Endometrial microvascular endothelial cells (primary cell): ENCODE results near the gene LMTK3. TPM values are rescaled to one million over a fixed set of nuclear protein-coding genes. Genes with fewer than 3 reads are reported as not detected.

Experiments used
- in situ Hi-C: cut with HindIII; loops from 2 replicates; pipeline ENCODE4 v1.10.0; 2017; ENCODE audit warnings: low sequenced_read_pairs, low pct_unique_long_range_greater_than_20kb; ENCODE audit errors: inconsistent ontology term
- total RNA-seq: library from RNA; depleted of rRNA; stranded (reverse); fragments of >200 nt; gene quantifications from one replicate; pipeline ENCODE4 v1.2.3, GENCODE V29; 2015; ENCODE audit errors: inconsistent ontology term

Gene LMTK3
- total RNA-seq, 1 donor from 2014 or later = not detected

- in situ Hi-C loops = no loop called here
Measured at GRCh38 chr19:48441360-48442050, 70.1 kb downstream of the LMTK3 start.

GRCh38 chr19:48436586-48436985, 75.0 kb downstream of the LMTK3 start:
- in situ Hi-C loops = no loop called here

Other genes with a start within 250 kb of the LMTK3 start
- gene ZNF114, start 241.8 kb downstream of the LMTK3 start, total RNA-seq = 0.28 TPM
- 90.4 TPM for gene EMP3, start 186.3 kb downstream of the LMTK3 start, total RNA-seq
- gene TMEM143, start 147.9 kb downstream of the LMTK3 start, total RNA-seq = 8.9 TPM
- not detected for gene SYNGR4, start 147.5 kb downstream of the LMTK3 start, total RNA-seq
- gene KDELR1, start 120.3 kb downstream of the LMTK3 start, total RNA-seq = 151 TPM
- 0.28 TPM for gene GRIN2D, start 118.2 kb downstream of the LMTK3 start, total RNA-seq
- 84.6 TPM for gene GRWD1, start 65.9 kb downstream of the LMTK3 start, total RNA-seq
- gene KCNJ14, start 56.3 kb downstream of the LMTK3 start, total RNA-seq = 0.84 TPM
- 19.0 TPM for gene CYTH2, start 42.5 kb downstream of the LMTK3 start, total RNA-seq
- not detected for gene SULT2B1, start 40.3 kb upstream of the LMTK3 start, total RNA-seq
- not detected for gene SPACA4, start 94.9 kb upstream of the LMTK3 start, total RNA-seq
- gene FAM83E, start 103.2 kb upstream of the LMTK3 start, total RNA-seq = not detected
- gene RPL18, start 107.3 kb upstream of the LMTK3 start, total RNA-seq = 2,158 TPM
- 7.8 TPM for gene SPHK2, start 107.7 kb upstream of the LMTK3 start, total RNA-seq
- gene DBP, start 125.5 kb upstream of the LMTK3 start, total RNA-seq = 0.46 TPM
- 0.28 TPM for gene CA11, start 134.4 kb upstream of the LMTK3 start, total RNA-seq
- gene NTN5, start 161.2 kb upstream of the LMTK3 start, total RNA-seq = not detected
- not detected for gene FUT2, start 184.1 kb upstream of the LMTK3 start, total RNA-seq
- gene MAMSTR, start 207.9 kb upstream of the LMTK3 start, total RNA-seq = 0.09 TPM
- 191 TPM for gene RASIP1, start 228.8 kb upstream of the LMTK3 start, total RNA-seq
- gene IZUMO1, start 235.1 kb upstream of the LMTK3 start, total RNA-seq = 0.84 TPM
- gene FUT1, start 240.8 kb upstream of the LMTK3 start, total RNA-seq = 4.9 TPM
- gene FGF21, start 243.7 kb upstream of the LMTK3 start, total RNA-seq = not detected